Stimulated activated naive CD4-positive, alpha-beta T cell (primary cell): ENCODE measurements around the gene ACOT11.

Experiments
- DNase-seq, 6 experiments: peaks; one replicate each; lab custom pipeline; 2025; lab: John Stamatoyannopoulos, UW

ACOT11 gene

DNA sequence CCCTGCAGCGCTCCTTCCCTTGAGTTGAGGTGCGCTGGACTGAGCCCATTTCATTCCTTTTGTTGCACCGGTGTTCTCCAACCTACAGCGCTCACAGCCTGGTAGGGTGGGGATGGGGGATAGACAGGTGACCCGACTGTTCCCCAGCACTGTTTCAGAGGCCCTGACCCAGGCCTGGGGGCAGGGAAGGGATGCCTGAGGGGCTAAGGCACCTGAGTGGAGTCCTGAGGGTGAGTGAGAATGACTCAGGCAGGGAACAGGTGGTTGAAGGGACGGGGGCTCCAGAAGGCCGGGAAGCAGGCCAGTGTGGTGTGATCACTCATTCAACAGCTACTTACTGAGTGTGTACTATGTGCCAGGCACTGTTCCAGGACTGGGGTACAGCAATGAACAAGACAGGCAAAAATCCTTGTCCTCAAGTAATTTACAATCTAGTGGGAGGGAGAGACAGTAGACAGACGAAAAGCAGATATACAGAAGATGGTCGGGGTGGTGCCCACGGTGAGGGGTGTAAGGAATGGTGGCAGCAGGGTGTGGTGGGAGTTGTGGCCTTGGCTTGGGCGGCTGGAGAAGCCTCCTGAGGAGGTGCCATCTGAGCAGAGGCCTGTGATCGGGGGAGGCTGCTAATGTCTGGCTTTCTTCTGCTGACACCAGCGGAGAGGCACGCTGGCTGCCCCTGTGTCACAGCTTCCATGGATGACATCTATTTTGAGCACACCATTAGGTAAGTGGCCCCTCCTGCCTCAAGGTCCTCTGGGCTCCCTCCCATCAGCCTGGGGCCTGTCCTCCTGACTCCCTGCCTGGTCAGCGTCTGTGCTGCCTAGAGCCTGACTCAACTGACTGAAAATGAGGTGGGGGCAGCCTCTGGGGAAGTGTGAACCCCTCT is 37.4 kb downstream of the ACOT11 start:
- no peak for DNase-seq

DNA sequence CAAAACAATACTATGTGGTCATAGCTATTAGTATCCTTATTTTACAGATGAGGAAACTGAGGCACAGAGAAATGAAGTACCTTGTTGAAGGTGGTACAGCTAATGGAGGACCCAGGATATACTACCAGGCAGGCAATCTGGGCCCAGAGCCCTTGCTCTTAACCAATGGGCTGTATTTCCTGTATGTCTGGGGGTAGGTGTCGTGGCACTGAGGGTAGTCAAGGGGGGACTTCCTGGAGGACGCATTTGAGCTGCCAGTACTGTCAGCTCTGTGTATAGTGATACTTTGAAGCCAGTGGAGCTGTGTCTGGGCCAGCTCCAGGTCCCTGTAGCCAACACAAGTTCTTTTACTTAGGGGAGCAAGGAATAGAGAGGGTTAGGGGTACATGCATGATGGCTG is 40.3 kb downstream of the ACOT11 start:
- DNase-seq = no peak

- no peak for DNase-seq
These were observed 43.2 kb downstream of the ACOT11 start for GRCh38 chr1:54591127-54591756.

DNA sequence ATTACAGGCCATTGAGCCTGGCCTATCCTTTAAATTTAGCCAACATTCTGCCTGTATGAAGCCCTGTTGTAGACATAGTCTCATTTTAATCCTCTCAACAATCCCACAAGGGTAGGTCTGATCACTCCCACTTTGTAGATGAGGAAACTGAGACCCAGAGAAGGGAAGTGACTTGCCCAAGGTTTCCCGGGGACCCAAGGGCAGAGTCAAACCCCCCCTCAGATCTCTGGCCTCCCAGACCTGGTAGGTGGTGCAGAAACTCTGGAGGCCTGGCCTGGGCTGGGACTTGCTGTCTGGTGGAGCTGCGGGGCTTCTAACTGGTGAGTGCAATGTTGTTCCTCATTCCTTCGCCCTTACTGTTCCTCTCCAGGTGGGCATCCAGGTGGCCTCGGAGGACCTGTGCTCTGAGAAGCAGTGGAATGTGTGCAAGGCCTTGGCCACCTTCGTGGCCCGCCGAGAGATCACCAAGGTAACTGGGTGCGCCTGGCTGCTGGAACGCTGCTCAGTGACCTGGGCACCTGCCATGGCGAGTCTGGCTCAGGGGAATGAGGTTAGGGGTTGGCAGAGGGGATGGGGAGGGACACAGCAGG is 45.6 kb downstream of the ACOT11 start:
- no peak for DNase-seq

GRCh38 chr1:54594463-54594862 is 46.4 kb downstream of the ACOT11 start:
- DNase-seq = no peak

- no peak for DNase-seq
These were observed 48.0 kb downstream of the ACOT11 start for GRCh38 chr1:54595956-54596498.

DNA sequence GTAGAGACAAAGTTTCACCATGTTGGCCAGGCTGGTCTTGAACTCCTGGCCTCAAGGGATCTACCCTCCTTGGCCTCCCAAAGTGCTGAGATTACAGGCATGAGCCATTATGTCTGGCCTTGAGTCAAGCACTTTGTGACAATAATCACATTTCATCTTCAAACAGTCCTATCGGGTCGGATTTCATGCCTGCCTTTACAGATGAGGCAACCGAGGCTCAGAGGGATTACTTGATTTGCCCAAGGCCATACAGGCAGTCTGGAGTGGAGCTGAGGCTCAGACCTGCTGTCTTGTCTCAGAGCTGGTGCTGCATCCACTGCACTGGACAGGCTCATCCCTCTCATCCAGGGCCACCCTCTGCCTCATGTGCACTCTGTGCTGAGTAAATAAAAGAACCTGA is 48.7 kb downstream of the ACOT11 start:
- DNase-seq = no peak

DNA sequence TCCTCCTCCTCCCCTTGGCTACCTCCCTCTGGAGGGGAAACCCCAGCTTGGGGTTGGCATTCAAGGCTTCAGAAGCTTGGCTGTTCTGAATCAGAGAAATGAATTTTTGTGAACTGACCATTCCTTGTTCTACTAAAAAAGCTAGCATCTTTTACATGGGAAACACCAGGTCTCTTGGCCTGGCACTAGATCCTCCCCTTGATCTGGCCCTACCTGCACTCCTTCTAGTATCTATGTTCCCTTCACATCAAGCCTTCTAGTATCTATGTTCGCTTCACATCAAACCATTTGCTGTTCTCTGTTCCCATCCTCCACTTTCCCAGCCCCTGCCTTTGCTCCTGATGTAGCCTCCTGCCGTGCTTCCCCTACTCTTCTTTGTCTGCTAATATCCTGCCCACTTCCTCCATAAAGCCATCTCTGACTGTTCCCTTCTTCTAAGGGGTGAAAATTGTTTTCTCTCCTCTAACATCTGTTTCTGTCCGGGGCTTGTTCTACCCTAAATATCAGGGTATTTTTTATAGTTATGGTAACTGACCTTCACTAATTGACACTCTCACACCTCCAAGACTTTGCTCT is 49.5 kb downstream of the ACOT11 start:
- DNase-seq = no peak

- DNase-seq = no peak
These were observed 51.3 kb downstream of the ACOT11 start for GRCh38 chr1:54599211-54599823.

GRCh38 chr1:54600947-54601721 is 53.1 kb downstream of the ACOT11 start:
- DNase-seq = no peak

GRCh38 chr1:54601730-54602129 is 53.7 kb downstream of the ACOT11 start:
- DNase-seq = no peak

DNA sequence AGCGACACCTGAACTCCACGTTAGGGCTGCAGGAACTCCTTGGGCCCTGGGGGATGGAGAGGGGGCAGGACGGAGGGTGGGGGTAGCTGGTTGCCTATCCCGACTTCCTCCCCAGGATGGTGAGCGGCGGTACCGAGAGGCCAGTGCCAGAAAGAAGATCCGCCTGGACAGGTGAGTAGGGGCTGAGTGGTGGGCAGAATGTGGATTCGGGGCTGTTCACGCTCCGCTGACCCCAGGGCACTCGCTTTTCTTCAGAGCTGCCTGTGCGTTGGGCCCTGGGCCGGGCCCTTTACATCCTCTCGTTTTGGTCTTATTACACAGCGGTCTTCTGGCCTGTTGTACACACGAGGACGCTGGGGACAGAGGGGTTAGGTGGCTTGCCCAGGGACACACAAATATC is 54.5 kb downstream of the ACOT11 start:
- DNase-seq = no peak

DNA sequence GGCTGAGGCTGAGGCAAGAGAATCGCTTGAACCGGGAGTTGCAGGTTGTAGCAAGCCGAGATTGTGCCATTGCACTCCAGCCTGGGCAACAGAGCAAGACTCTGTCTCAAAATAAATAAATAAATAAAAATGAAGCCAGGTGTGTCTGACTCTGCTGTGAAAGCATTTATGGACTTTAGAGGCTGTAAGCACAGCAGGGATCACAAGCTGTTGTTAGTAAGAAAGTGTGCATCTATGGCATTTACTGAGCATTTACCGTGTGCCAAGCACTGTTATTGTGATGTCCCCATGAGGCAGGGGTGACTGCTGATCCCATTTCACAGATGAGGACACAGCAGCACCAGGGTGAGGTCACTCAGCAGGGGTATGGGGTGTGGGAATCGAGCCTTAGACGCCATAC is 55.2 kb downstream of the ACOT11 start:
- no peak for DNase-seq

GRCh38 chr1:54604051-54604450 is 56.0 kb downstream of the ACOT11 start:
- no peak for DNase-seq

- DNase-seq = peak in 4 of 6 experiments; percentile 2 to 45 (median 23)
These were observed 56.7 kb downstream of the ACOT11 start for GRCh38 chr1:54604572-54605370.

DNA sequence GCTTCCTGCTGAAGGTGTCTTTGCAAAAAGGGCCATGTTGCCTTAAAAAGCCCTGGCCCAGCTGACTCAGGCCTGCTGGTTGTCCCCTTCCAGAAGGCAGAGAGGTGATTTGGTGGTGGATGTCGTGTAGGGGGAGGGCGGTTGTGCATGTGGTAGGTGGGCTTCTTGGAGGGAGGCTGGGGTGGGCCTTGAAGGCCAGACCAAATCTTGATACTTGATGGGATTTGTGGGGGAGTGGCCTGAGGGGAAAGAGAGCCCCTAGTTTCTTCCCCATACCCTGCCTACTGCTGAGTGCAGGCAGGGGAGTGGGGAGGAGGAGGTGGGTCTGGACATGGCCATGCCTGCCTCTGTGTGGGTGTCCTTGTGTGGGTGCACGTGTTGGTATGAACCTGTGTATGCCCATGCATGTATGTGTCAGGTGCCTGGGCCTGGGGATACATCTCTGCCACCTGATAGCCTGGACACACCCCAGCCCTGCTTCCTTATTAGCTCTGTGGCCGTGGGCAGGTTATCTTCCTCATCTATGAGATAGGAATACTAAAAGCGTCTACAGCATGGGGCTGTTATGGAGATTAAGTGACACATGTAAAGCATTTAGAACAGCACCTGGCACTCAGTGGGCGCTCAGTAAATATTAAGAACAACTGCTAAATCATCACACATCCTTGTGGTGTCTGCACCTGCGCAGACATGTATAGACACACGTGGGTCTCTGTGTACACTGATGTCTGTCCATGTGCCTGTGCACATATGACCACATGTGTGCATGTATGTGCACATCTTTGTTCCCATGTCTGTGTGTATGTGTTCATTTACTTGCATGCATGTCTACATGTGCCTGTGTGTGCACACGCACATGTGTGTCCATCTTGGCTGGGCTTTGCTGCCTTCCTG is 58.3 kb downstream of the ACOT11 start:
- DNase-seq = no peak

DNA sequence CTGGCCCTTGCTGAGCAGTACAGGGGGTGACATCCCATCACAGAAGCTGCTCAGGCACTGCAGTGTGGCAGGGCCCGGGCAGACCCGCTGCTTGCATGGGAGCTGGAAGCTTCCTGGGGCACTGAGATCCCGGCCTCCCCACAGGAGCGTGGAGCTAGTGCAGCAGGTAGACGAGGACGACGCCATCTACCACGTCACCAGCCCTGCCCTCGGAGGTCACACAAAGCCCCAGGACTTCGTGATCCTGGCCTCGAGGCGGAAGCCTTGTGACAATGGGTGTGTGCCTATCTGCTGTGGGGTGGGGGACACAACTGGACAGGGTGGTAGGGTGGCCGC is 58.9 kb downstream of the ACOT11 start:
- no peak for DNase-seq

DNA sequence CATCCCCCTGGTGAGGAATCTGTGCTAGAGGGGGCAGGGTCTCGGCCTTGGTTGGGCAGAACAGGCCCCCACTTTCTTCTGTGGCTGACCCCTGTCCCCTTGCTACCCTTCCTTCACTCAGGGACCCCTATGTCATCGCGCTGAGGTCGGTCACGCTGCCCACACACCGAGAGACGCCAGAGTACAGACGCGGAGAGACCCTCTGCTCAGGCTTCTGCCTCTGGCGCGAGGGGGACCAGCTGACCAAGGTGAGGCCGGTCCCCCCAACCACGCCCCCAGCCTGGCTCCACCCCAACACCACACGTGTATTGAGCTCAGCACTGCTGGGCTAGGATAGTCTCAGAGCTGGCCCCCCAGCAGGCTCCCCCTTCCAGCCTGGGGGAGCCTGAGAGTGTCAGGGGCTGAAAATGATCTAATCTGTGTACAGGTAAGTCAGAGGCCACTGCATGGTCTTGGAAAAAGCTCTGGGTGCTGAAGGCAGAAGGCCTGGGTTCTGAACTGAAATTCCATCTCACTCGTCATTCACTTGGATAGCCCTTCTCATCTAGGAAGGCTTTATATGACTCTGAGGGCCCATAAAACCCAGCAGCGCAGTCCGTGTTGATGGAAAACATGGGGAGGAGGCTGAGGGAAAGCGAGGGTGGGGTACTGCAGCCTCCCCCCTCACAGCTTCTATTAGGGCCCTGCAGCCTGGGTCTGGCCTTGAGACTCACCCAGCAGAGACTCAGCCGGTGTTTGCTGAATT is 60.0 kb downstream of the ACOT11 start:
- DNase-seq = no peak
